ENCODE data around the gene ROBO4. TPM values are rescaled to one million over a fixed set of nuclear protein-coding genes. Genes with fewer than 3 reads are reported as not detected.

Gene ROBO4
- total RNA-seq, 2 donors from 2014 or later, result not detected

DNA sequence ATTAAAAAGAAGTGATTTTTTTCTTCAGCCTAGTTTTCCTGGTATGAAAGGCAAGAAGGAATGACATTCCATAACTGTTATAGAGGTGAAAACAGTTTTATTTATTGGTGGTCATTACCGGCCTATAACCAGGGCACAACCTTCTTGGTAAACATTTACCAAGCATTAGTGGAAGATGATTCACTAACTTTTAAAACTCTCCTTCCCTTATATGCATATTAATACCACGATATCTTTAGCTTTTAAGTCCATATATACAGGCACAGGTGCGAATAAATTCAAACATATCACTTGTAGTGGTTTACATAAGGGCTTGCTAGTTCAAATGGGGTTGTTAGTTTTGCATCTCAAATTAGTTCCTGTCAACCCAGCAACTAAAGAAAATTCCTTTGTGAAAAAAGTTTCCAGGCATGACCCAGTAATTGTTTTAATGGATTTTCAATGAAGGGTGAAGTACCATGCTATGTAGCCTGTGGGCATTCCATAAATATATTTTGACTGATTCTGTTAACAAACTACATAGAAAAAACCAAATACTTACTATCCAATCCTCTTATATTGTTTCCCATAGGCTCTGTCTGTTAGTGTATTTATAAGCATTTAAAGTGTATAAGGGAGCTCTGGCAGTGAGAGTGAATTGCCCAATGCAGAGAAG, 63.0 kb downstream of the ROBO4 start:
- no peak for ATAC-seq
- no peak overlapping the region for H3K27ac Mint-ChIP-seq
- no peak for DNase-seq
- H3K4me3 Mint-ChIP-seq, result no peak overlapping the region
- H3K36me3 Mint-ChIP-seq (ENCODE audit: low read depth), result peaks cover 2% of the 10 kb centered on the region
- H3K4me1 Mint-ChIP-seq, result peaks cover 6% of the 10 kb centered on the region
- no peaks in the 10 kb centered on the region for H3K9me3 ChIP-seq (ENCODE audit: control insufficient read depth, low read length, poor library complexity, severe bottlenecking)
- H3K27me3 Mint-ChIP-seq, result peaks cover 53% of the 10 kb centered on the region

Other genes with a start within 250 kb of the ROBO4 start
- gene SIAE, start 224.1 kb downstream of the ROBO4 start, total RNA-seq, result 10 to 100 TPM in 1 of 2 donors, 1 to 10 TPM in 1; 6.8 to 15.0 TPM
- gene SPA17, start 224.0 kb downstream of the ROBO4 start, total RNA-seq, result 1 to 10 TPM in 1 of 2 donors, under 1 TPM in 1; 0.67 to 1.1 TPM
- 100 to 1,000 TPM in 1 of 2 donors, 10 to 100 TPM in 1; 20.8 to 614 TPM for gene NRGN, start 157.9 kb downstream of the ROBO4 start, total RNA-seq
- gene VSIG2, start 145.6 kb downstream of the ROBO4 start, total RNA-seq, result under 1 TPM; 0.32 to 0.57 TPM
- 10 to 100 TPM in 1 of 2 donors, 1 to 10 TPM in 1; 3.5 to 30.5 TPM for gene ESAM, start 135.6 kb downstream of the ROBO4 start, total RNA-seq
- 10 to 100 TPM; 10.1 to 11.3 TPM for gene MSANTD2, start 97.5 kb downstream of the ROBO4 start, total RNA-seq
- gene ROBO3, start 32.4 kb downstream of the ROBO4 start, total RNA-seq, result 10 to 100 TPM; 17.5 to 18.0 TPM
- gene HEPN1, start 21.4 kb upstream of the ROBO4 start, total RNA-seq, result not detected
- gene HEPACAM, start 38.2 kb upstream of the ROBO4 start, total RNA-seq, result not detected
- gene CCDC15, start 56.3 kb upstream of the ROBO4 start, total RNA-seq, result 1 to 10 TPM in 1 of 2 donors, under 1 TPM in 1; 0.91 to 1.3 TPM
- gene SLC37A2, start 165.4 kb upstream of the ROBO4 start, total RNA-seq, result under 1 TPM; 0.52 to 0.90 TPM
- gene TMEM218, start 213.8 kb upstream of the ROBO4 start, total RNA-seq, result 1 to 10 TPM; 7.0 to 9.9 TPM